Loucy (cell line): ENCODE measurements around the gene UGT1A9.

Experiments used
- H2AFZ ChIP-seq: fragments of 200-600 bp; sonication (generic); 2 replicates; pipeline ENCODE4 v1.6.0; 2016; ENCODE audit warnings: antibody characterized with exemption, mild to moderate bottlenecking, low read length, moderate library complexity
- H3F3A ChIP-seq: fragments of 200-600 bp; 2 replicates; pipeline ENCODE4 v1.6.0; 2016; ENCODE audit warnings: antibody characterized with exemption, low read depth, mild to moderate bottlenecking
- H3K27me3 ChIP-seq: fragments of 200-600 bp; sonication (generic); 2 replicates; pipeline ENCODE4 v1.6.1; 2014; ENCODE audit warnings: low read length, mild to moderate bottlenecking; ENCODE audit not compliant: insufficient read depth, poor library complexity, severe bottlenecking
- H3K36me3 ChIP-seq: fragments of 200-600 bp; sonication (generic); 2 replicates; pipeline ENCODE4 v1.6.1; 2016; ENCODE audit warnings: low read length; ENCODE audit not compliant: insufficient read depth
- H3K4me1 ChIP-seq: fragments of 200-600 bp; sonication (generic); 2 replicates; pipeline ENCODE4 v1.5.1; 2014; ENCODE audit warnings: low read length, mild to moderate bottlenecking; ENCODE audit not compliant: insufficient read depth, poor library complexity, severe bottlenecking
- H3K4me2 ChIP-seq: fragments of 200-600 bp; sonication (generic); 2 replicates; pipeline ENCODE4 v1.6.0; 2014; ENCODE audit warnings: antibody characterized with exemption, low read length, low read depth, mild to moderate bottlenecking; ENCODE audit not compliant: poor library complexity, severe bottlenecking
- H3K4me3 ChIP-seq: fragments of 200-600 bp; sonication (generic); 2 replicates; pipeline ENCODE4 v1.5.1; 2014; ENCODE audit warnings: low read length, mild to moderate bottlenecking, mixed read lengths; ENCODE audit not compliant: poor library complexity, severe bottlenecking
- H3K79me2 ChIP-seq: fragments of 200-600 bp; sonication (generic); 2 replicates; pipeline ENCODE4 v1.6.1; 2014; ENCODE audit warnings: low read length; ENCODE audit not compliant: insufficient read depth
- H3K9ac ChIP-seq: fragments of 200-600 bp; sonication (generic); 2 replicates; pipeline ENCODE4 v1.6.0; 2014; ENCODE audit warnings: mild to moderate bottlenecking, low read depth, low read length, moderate library complexity; ENCODE audit not compliant: poor library complexity, severe bottlenecking
- H3K9me2 ChIP-seq: fragments of 200-600 bp; sonication (generic); replicated peaks from 2 replicates; pipeline ENCODE4 v1.6.1; 2016; ENCODE audit warnings: low read depth, low read length, mixed read lengths
- H3K9me3 ChIP-seq: fragments of 200-600 bp; sonication (generic); 2 replicates; pipeline ENCODE4 v1.6.1; 2014; ENCODE audit warnings: mild to moderate bottlenecking, antibody characterized with exemption, low read length, low read depth; ENCODE audit not compliant: insufficient read depth
- H4K20me1 ChIP-seq: fragments of 200-600 bp; sonication (generic); 2 replicates; pipeline ENCODE4 v1.6.0; 2014; ENCODE audit warnings: antibody characterized with exemption, low read length, mild to moderate bottlenecking; ENCODE audit not compliant: insufficient read depth, poor library complexity, severe bottlenecking
- EZH2phosphoT487 ChIP-seq: fragments of 200-600 bp; IDR thresholded peaks from 2 replicates; pipeline ENCODE4 v1.6.1; 2018; ENCODE audit warnings: antibody characterized with exemption, mild to moderate bottlenecking, moderate library complexity, borderline replicate concordance
- TF ChIP-seq, protein P1 (sequence below): fragments of 200-600 bp; sonication (generic); conservative IDR thresholded peaks from 2 replicates; pipeline ENCODE4 v1.5.1; 2014; ENCODE audit warnings: mild to moderate bottlenecking, antibody characterized with exemption, low read length

UGT1A9 gene

DNA sequence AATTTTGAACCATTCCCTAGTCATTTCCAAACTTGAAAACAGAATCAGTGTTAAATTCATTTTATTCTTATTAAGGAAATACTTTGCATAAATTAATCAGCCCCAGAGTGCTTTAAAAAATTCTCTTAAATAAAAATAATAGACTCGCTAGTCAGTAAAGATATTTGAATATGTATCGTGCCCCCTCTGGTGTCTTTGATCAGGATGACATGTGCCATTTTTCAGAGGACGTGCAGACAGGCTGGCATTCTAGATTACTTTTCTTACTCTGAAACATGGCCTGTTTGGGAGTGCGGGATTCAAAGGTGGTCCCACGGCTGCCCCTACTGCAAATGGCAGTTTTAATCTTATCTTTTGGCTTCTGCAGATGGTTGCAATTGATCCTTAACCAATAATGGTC lies 100.9 kb downstream of the UGT1A9 start:
- Histone ChIP-seq H3F3A (no peaks in the 10 kb centered on the region), H3K4me2 (no peak overlapping the region), H3K4me3 (no peak overlapping the region), H3K79me2 (no peaks in the 10 kb centered on the region), H4K20me1 (no peaks in the 10 kb centered on the region), H3K9me2 (no peaks in the 10 kb centered on the region), H3K27me3 (no peaks in the 10 kb centered on the region), H3K4me1 (no peaks in the 10 kb centered on the region), H3K9ac (no peak overlapping the region), H3K9me3 (no peaks in the 10 kb centered on the region), H2AFZ (no peak overlapping the region), H3K36me3 (no peaks in the 10 kb centered on the region)
- TF ChIP-seq, protein P1, sequence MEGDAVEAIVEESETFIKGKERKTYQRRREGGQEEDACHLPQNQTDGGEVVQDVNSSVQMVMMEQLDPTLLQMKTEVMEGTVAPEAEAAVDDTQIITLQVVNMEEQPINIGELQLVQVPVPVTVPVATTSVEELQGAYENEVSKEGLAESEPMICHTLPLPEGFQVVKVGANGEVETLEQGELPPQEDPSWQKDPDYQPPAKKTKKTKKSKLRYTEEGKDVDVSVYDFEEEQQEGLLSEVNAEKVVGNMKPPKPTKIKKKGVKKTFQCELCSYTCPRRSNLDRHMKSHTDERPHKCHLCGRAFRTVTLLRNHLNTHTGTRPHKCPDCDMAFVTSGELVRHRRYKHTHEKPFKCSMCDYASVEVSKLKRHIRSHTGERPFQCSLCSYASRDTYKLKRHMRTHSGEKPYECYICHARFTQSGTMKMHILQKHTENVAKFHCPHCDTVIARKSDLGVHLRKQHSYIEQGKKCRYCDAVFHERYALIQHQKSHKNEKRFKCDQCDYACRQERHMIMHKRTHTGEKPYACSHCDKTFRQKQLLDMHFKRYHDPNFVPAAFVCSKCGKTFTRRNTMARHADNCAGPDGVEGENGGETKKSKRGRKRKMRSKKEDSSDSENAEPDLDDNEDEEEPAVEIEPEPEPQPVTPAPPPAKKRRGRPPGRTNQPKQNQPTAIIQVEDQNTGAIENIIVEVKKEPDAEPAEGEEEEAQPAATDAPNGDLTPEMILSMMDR: peak; percentile 37
- no peak for TF ChIP-seq EZH2phosphoT487

DNA sequence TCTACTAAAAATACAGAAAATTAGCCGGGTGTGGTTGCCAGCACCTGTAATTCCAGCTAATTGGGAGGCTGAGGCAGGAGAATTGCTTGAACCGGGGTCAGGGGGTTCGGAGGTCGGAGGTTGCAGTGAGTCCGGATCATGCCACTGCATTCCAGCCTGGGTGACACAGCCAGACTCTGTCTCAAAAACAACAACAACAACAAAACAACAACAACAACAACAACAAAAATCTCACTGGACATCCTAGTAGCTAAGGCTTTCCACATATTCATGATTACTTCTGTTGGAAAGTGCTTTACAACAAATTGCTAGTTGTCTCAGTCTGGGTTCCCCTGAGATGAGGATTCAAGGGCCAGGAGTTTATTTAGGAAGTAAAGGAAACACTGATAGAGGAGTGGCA lies 102.2 kb downstream of the UGT1A9 start:
- no peaks in the 10 kb centered on the region for H3F3A ChIP-seq
- no peaks in the 10 kb centered on the region for H3K36me3 ChIP-seq
- no peaks in the 10 kb centered on the region for H3K9me3 ChIP-seq
- H3K79me2 ChIP-seq: no peaks in the 10 kb centered on the region
- no peak overlapping the region for H3K4me2 ChIP-seq
- H3K27me3 ChIP-seq: no peaks in the 10 kb centered on the region
- H4K20me1 ChIP-seq: no peaks in the 10 kb centered on the region
- H3K9ac ChIP-seq: no peak overlapping the region
- H3K9me2 ChIP-seq: no peaks in the 10 kb centered on the region
- H3K4me1 ChIP-seq: no peaks in the 10 kb centered on the region
- no peak overlapping the region for H3K4me3 ChIP-seq
- TF ChIP-seq, protein P1: no peak
- no peak for TF ChIP-seq EZH2phosphoT487
- no peak overlapping the region for H2AFZ ChIP-seq

DNA sequence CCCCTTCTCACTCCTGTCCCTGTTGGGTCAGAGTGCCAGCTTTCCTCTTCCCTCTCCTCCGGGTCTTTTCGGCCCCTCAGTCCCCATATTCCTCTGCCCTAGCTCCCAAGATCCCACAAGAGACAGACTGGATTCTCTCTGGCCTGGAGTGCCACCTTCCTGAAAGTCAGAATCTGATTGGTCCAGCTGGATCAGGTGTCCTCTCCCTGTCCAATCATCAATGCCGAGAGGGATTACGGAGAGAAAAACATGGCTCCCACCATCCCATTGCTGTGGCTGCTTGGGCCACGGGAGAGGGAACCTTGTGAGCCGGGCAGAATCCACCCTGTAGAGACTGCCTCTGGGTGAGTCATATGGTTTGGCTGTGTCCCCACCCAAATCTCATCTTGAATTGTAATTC lies 103.7 kb downstream of the UGT1A9 start:
- Histone ChIP-seq H4K20me1 (no peaks in the 10 kb centered on the region), H3K4me3 (no peak overlapping the region), H3K9me3 (no peaks in the 10 kb centered on the region), H3K36me3 (no peaks in the 10 kb centered on the region), H3K79me2 (no peaks in the 10 kb centered on the region), H3K4me1 (no peaks in the 10 kb centered on the region), H3K4me2 (no peak overlapping the region), H3K27me3 (no peaks in the 10 kb centered on the region), H3F3A (no peaks in the 10 kb centered on the region), H3K9me2 (no peaks in the 10 kb centered on the region), H2AFZ (no peak overlapping the region), H3K9ac (no peak overlapping the region)
- TF ChIP-seq EZH2phosphoT487: no peak
- TF ChIP-seq, protein P1: no peak
